HCT116 (cell line): ENCODE results near the gene ARHGEF39. TPM values are rescaled to one million over a fixed set of nuclear protein-coding genes. Genes with fewer than 3 reads are reported as not detected.

Experiments
- ATAC-seq: fragments of 200-7000 bp; cut with Tn5 transposase; 2 replicates; pipeline ENCODE4 v1.9.1; 2020; ENCODE audit warnings: mild to moderate bottlenecking, moderate library complexity
- Bru-seq: library from RNA; stranded (reverse); fragments of 400-500 nt; gene quantifications from one replicate; lab custom pipeline; 2021; lab: Mats Ljungman, UMichigan
- BruChase-seq, 2 experiments: library from RNA; stranded (reverse); fragments of 400-500 nt; gene quantifications; one replicate each; lab custom pipeline; 2021; lab: Mats Ljungman, UMichigan
- BruUV-seq: library from RNA; stranded (reverse); fragments of 400-500 nt; replicated peaks from 2 replicates; lab custom pipeline; 2021; lab: Mats Ljungman, UMichigan
- CTCF ChIA-PET: fragments of 300-600 bp; sonication (Branson Sonifier 250); formaldehyde crosslinking; loops from one replicate; lab custom pipeline; 2021; ENCODE audit warnings: antibody characterized with exemption; lab: Charles Lee
- POLR2A ChIA-PET: fragments of 300-600, 350-600 bp; sonication (Branson Sonifier 250); formaldehyde crosslinking; loops from one replicate; lab custom pipeline; 2021; ENCODE audit warnings: antibody characterized with exemption; lab: Charles Lee
- RAD21 ChIA-PET, 2 experiments: fragments of 300-600 bp; sonication (Branson Sonifier 250); formaldehyde crosslinking; loops; one replicate each; lab custom pipeline; 2023; ENCODE audit warnings: low total read pairs in 2 of 2; ENCODE audit not compliant: uncharacterized antibody in 2 of 2, unreplicated experiment in 2 of 2, low non-redundant PET in 1 of 2; lab: Charles Lee
- DNase-seq: peaks from one replicate; pipeline ENCODE4 v3.0.0-alpha.2; 2010; ENCODE audit warnings: low read depth, low spot score
- H2AFZ ChIP-seq: fragments of 200-600 bp; shearing (Covaris generic), sonication (generic); 2 replicates; pipeline ENCODE4 v1.6.1; 2017; ENCODE audit warnings: low read depth, mixed run types, mixed read lengths, antibody characterized with exemption, low read length; ENCODE audit not compliant: poor library complexity, severe bottlenecking
- H3K27ac ChIP-seq: 2 replicates; pipeline ENCODE4 v1.5.1; 2012; ENCODE audit warnings: low read depth, low read length
- H3K27me3 ChIP-seq: fragments of 200-600 bp; sonication (generic); 2 replicates; pipeline ENCODE4 v1.6.1; 2016; ENCODE audit warnings: mixed run types, low read length, mixed read lengths; ENCODE audit not compliant: insufficient read depth
- H3K36me3 ChIP-seq, 2 experiments: fragments of 200-500 bp in 1 of 2; fragments of 200-600 bp in 1 of 2; sonication (Bioruptor generic) in 1 of 2; sonication (generic) in 1 of 2; 2 replicates each; pipeline versions ENCODE4 v1.5.1 to v1.6.1; 2014 to 2016; ENCODE audit warnings: low read length in 2 of 2, inconsistent platforms in 1 of 2, mixed read lengths in 1 of 2, mixed run types in 1 of 2; ENCODE audit not compliant: insufficient read depth in 2 of 2, control insufficient read depth in 1 of 2
- H3K4me1 ChIP-seq, 2 experiments: fragments of 200-600 bp in 1 of 2; sonication (generic) in 1 of 2; 2 replicates each; pipeline versions ENCODE4 v1.5.1 to v1.6.1; 2012 to 2017; ENCODE audit warnings: low read length in 2 of 2, inconsistent platforms in 1 of 2, mild to moderate bottlenecking in 1 of 2, mixed read lengths in 1 of 2, mixed run types in 1 of 2, moderate library complexity in 1 of 2; ENCODE audit not compliant: insufficient read depth in 2 of 2, control insufficient read depth in 1 of 2
- H3K4me2 ChIP-seq: fragments of 200-600 bp; sonication (generic); 2 replicates; pipeline ENCODE4 v1.6.1; 2017; ENCODE audit warnings: mixed run types, low read length, mixed read lengths
- H3K4me3 ChIP-seq, 2 experiments: fragments of 200-600 bp in 1 of 2; sonication (generic) in 1 of 2; replicated peaks in 1 of 2; 2 replicates each; pipeline ENCODE4 v1.5.1; 2011 to 2016; ENCODE audit warnings: low read length in 2 of 2, control low read depth in 1 of 2, low read depth in 1 of 2, mild to moderate bottlenecking in 1 of 2, mixed read lengths in 1 of 2, mixed run types in 1 of 2
- H3K79me2 ChIP-seq: fragments of 200-600 bp; sonication (generic); 2 replicates; pipeline ENCODE4 v1.6.1; 2017; ENCODE audit warnings: mild to moderate bottlenecking, mixed run types, low read length, moderate library complexity, mixed read lengths; ENCODE audit not compliant: insufficient read depth
- H3K9ac ChIP-seq: fragments of 200-600 bp; sonication (generic); 2 replicates; pipeline ENCODE4 v1.6.1; 2016; ENCODE audit warnings: low read length, mixed read lengths
- H3K9me2 ChIP-seq: fragments of 200-600 bp; sonication (generic), shearing (Covaris generic); 2 replicates; pipeline ENCODE4 v1.6.1; 2017; ENCODE audit warnings: mixed run types, mild to moderate bottlenecking, moderate library complexity; ENCODE audit not compliant: insufficient read depth
- H3K9me3 ChIP-seq, 2 experiments: fragments of 200-500 bp in 1 of 2; fragments of 200-600 bp in 1 of 2; sonication (Bioruptor generic) in 1 of 2; sonication (generic) in 1 of 2; 2 replicates each; pipeline ENCODE4 v1.6.1; 2014 to 2017; ENCODE audit warnings: low read length in 2 of 2, mixed read lengths in 2 of 2, inconsistent platforms in 1 of 2, low read depth in 1 of 2, mild to moderate bottlenecking in 1 of 2, mixed run types in 1 of 2, moderate library complexity in 1 of 2; ENCODE audit not compliant: control insufficient read depth in 1 of 2, insufficient read depth in 1 of 2
- H4K20me1 ChIP-seq: fragments of 200-600 bp; sonication (generic), shearing (Covaris generic); 2 replicates; pipeline ENCODE4 v1.6.1; 2017; ENCODE audit warnings: mixed run types, mild to moderate bottlenecking, moderate library complexity; ENCODE audit not compliant: insufficient read depth
- CTCF ChIP-seq, 3 experiments: fragments of 200-600 bp in 1 of 3; sonication (generic) in 1 of 3; IDR thresholded peaks in 2 of 3; conservative IDR thresholded peaks in 1 of 3; 2 replicates each; pipeline ENCODE4 v1.5.1; 2012 to 2017; ENCODE audit warnings: low read depth in 2 of 3, low read length in 2 of 3, antibody characterized with exemption in 1 of 3, borderline replicate concordance in 1 of 3, control low read depth in 1 of 3, mild to moderate bottlenecking in 1 of 3, mixed read lengths in 1 of 3, mixed run types in 1 of 3, moderate library complexity in 1 of 3; ENCODE audit not compliant: insufficient read depth in 1 of 3
- ELF1 ChIP-seq: IDR thresholded peaks from 2 replicates; pipeline ENCODE4 v1.6.1; 2012; ENCODE audit warnings: low read depth, borderline replicate concordance
- POLR2A ChIP-seq: IDR thresholded peaks from 2 replicates; pipeline ENCODE4 v1.7.0; 2011; ENCODE audit warnings: borderline replicate concordance; ENCODE audit not compliant: insufficient read depth, insufficient read length; ENCODE audit errors: extremely low read depth
- POLR2AphosphoS5 ChIP-seq: IDR thresholded peaks from 2 replicates; pipeline ENCODE4 v1.6.1; 2011; ENCODE audit warnings: mild to moderate bottlenecking, low read depth, low read length, moderate library complexity
- TCF7L2 ChIP-seq: IDR thresholded peaks from 2 replicates; pipeline ENCODE4 v1.7.0; 2011; ENCODE audit warnings: borderline replicate concordance, inconsistent platforms; ENCODE audit not compliant: insufficient read depth, insufficient read length; ENCODE audit errors: extremely low read depth
- ZBTB33 ChIP-seq: IDR thresholded peaks from 2 replicates; pipeline ENCODE4 v1.6.1; 2011; ENCODE audit warnings: mild to moderate bottlenecking, low read length, moderate library complexity; ENCODE audit not compliant: insufficient replicate concordance; ENCODE audit errors: extremely low read depth
- intact Hi-C: fragments of 100-400 bp; cut with micrococcal nuclease; formaldehyde crosslinking; loops from 2 replicates; pipeline ENCODE4 v1.10.0; 2022
- long read RNA-seq: library from polyadenylated mRNA; unstranded; transcript quantifications from one replicate; pipeline ENCODE4 v2.0.0, GENCODE V29; 2021; ENCODE audit not compliant: unreplicated experiment
- polyA plus RNA-seq: library from polyadenylated mRNA; unstranded; fragments of >200 nt; gene quantifications from 2 replicates; pipeline ENCODE4 v1.2.1, GENCODE V29; 2012; ENCODE audit warnings: missing spikeins
- total RNA-seq: library from RNA; stranded (reverse); gene quantifications from one replicate; pipeline ENCODE4 v1.2.1, GENCODE V29; 2021; ENCODE audit not compliant: unreplicated experiment

Gene ARHGEF39
- total RNA-seq, result 29.8 TPM
- polyA plus RNA-seq, result 18.1 and 23.4 TPM in 2 replicates
- percentile 85 among the genes with signal in this experiment for Bru-seq, nascent RNA
- BruChase-seq, experiment 1, labeled RNA remaining after a 6-hour chase, result percentile 61 among the genes with signal in this experiment
- percentile 80 among the genes with signal in this experiment for BruChase-seq, experiment 2, labeled RNA remaining after a 2-hour chase
- long read RNA-seq, transcript ARHGEF39-201 (9 exons, 3,769 nt), result major isoform, 25 of 46 reads
- long read RNA-seq, partial matches to known transcripts, result 7 of 46 reads
- long read RNA-seq, other reads (novel, unspliced or antisense), result 14 of 46 reads

GRCh38 chr9:35664531-35665470 lies at the start of gene ARHGEF39:
TSS of gene ARHGEF39 (minus strand) at chr9:35665195. CDS start at chr9:35665169, 26 bp downstream.
- ChIA-PET CTCF (interaction anchor here (0.9 to 2.0 kb wide), 5 partner anchors 24 to 67 kb away, joined by 3 to 11 read pairs (median 4); partner anchors contain the start of genes CREB3 and TLN1), RAD21 (interaction anchor here in 1 of 2 experiments (1.2 kb wide), 1 partner anchor 66 kb away, joined by 3 read pairs; no protein-coding TSS in a partner anchor), POLR2A (interaction anchor here (0.9 to 3.0 kb wide), 3 partner anchors 17 to 68 kb away, joined by 4 to 16 read pairs (median 6); partner anchors contain the start of genes CREB3, TLN1 and TPM2)
- Histone ChIP-seq H3K9me3 (no peaks in the 10 kb centered on the region), H2AFZ (no peak within 1 kb of the TSS), H3K4me1 (peaks cover 25 to 60% of the 10 kb centered on the region in 2 experiments; a peak in 3 of 4 replicates), H3K27me3 (no peaks in the 10 kb centered on the region), H3K36me3 (peaks cover 6 to 27% of the 10 kb centered on the region in 2 experiments; a peak in 3 of 4 replicates), H3K79me2 (peaks cover 28% of the 10 kb centered on the region; the same call in 1 of the 2 replicates), H3K27ac (peak within 1 kb of the TSS; percentile 88), H3K9ac (peak within 1 kb of the TSS; percentile 96), H3K4me2 (peak within 1 kb of the TSS; percentile 87), H4K20me1 (no peaks in the 10 kb centered on the region), H3K4me3 (peak within 1 kb of the TSS; percentile 91 to 93), H3K9me2 (no peaks in the 10 kb centered on the region)
- peak; percentile 59 for DNase-seq
- intact Hi-C loops, result no loop called here
- peak; percentile 89 for ATAC-seq
- TSS peak; percentile 64 for BruUV-seq
- TF ChIP-seq ELF1, result no peak
- peak; percentile 87 for TF ChIP-seq POLR2A
- peak; percentile 84 for TF ChIP-seq POLR2AphosphoS5
- no peak for TF ChIP-seq ZBTB33
- peak; percentile 47 for TF ChIP-seq TCF7L2
- peak in 1 of 3 experiments; percentile 30; a peak in 1 of 6 replicates for TF ChIP-seq CTCF (IDR thresholded peaks at IDR 0.05 in 2 of 3, conservative IDR thresholded peaks at IDR 0.05 in 1 of 3; ENCODE audit: borderline replicate concordance in 1 of 3, insufficient read depth in 1 of 3, low read depth in 2 of 3, low read length in 2 of 3)
